Fibroblast of mammary gland (primary cell): ENCODE results near the gene DGKQ.

Experiments used
- DNase-seq: peaks from one replicate; pipeline ENCODE4 v3.0.0-alpha.2; 2010; ENCODE audit warnings: low read depth
- H3K4me3 ChIP-seq: 2 replicates; pipeline ENCODE4 v1.5.1; 2011; ENCODE audit warnings: low read depth, mild to moderate bottlenecking, low read length, moderate library complexity; ENCODE audit not compliant: control insufficient read depth
- CTCF ChIP-seq: conservative IDR thresholded peaks from 2 replicates; pipeline ENCODE4 v1.5.1; 2011; ENCODE audit warnings: low read depth, low read length, inconsistent platforms; ENCODE audit not compliant: control insufficient read depth, insufficient read depth

The DGKQ gene

GRCh38 chr4:910366-911091 lies 62.8 kb downstream of the DGKQ start:
- TF ChIP-seq CTCF: no peak
- no peak for DNase-seq
- no peak overlapping the region for H3K4me3 ChIP-seq

- no peak for DNase-seq
- TF ChIP-seq CTCF: no peak
- H3K4me3 ChIP-seq: no peak overlapping the region
These were observed 63.5 kb downstream of the DGKQ start for GRCh38 chr4:909821-910220.

GRCh38 chr4:909131-909571 lies 64.2 kb downstream of the DGKQ start:
- no peak overlapping the region for H3K4me3 ChIP-seq
- no peak for TF ChIP-seq CTCF
- DNase-seq: no peak
